Mammary epithelial cell (primary cell): ENCODE data around the gene VAT1L.

ENCODE experiments used
- CTCF ChIP-seq, 2 donors: IDR thresholded peaks in 1 of 2; conservative IDR thresholded peaks in 1 of 2; 2 replicates each; pipeline ENCODE4 v1.5.1; 2011 to 2012; ENCODE audit warnings: inconsistent platforms in 2 of 2, low read length in 2 of 2, mild to moderate bottlenecking in 2 of 2, control low read depth in 1 of 2, low read depth in 1 of 2; ENCODE audit not compliant: insufficient read depth in 1 of 2; ENCODE audit errors: extremely low read depth in 1 of 2
- EZH2 ChIP-seq: IDR thresholded peaks from 2 replicates; pipeline ENCODE4 v1.6.1; 2012; ENCODE audit warnings: low read length, inconsistent platforms, borderline replicate concordance

GRCh38 chr16:77856438-77857160 is 68.2 kb downstream of the VAT1L start:
- TF ChIP-seq CTCF (conservative IDR thresholded peaks at IDR 0.05 in 1 of 2, IDR thresholded peaks at IDR 0.05 in 1 of 2; ENCODE audit: extremely low read depth in 1 of 2, insufficient read depth in 1 of 2, low read depth in 1 of 2, low read length in 2 of 2) (no peak), EZH2 (no peak)
